ENCODE measurements around the gene NUCKS1.

GRCh38 chr1:205782627-205783432 lies 32.8 kb upstream of the NUCKS1 start:
- TF ChIP-seq CTCF (IDR thresholded peaks at IDR 0.05) (no peak), POLR2A (IDR thresholded peaks at IDR 0.05) (no peak), EP300 (IDR thresholded peaks at IDR 0.05) (no peak)

Data from ovary (tissue), 3 donors.